HG02642 (cell line): Measurements from ENCODE around the gene HOXB7.

Experiments
- ATAC-seq: cut with Tn5 transposase; IDR thresholded peaks from one replicate; pipeline ENCODE4 v1.9.1; 2021; ENCODE audit warnings: mild to moderate bottlenecking; ENCODE audit not compliant: unreplicated experiment, poor library complexity

HOXB7 gene

DNA sequence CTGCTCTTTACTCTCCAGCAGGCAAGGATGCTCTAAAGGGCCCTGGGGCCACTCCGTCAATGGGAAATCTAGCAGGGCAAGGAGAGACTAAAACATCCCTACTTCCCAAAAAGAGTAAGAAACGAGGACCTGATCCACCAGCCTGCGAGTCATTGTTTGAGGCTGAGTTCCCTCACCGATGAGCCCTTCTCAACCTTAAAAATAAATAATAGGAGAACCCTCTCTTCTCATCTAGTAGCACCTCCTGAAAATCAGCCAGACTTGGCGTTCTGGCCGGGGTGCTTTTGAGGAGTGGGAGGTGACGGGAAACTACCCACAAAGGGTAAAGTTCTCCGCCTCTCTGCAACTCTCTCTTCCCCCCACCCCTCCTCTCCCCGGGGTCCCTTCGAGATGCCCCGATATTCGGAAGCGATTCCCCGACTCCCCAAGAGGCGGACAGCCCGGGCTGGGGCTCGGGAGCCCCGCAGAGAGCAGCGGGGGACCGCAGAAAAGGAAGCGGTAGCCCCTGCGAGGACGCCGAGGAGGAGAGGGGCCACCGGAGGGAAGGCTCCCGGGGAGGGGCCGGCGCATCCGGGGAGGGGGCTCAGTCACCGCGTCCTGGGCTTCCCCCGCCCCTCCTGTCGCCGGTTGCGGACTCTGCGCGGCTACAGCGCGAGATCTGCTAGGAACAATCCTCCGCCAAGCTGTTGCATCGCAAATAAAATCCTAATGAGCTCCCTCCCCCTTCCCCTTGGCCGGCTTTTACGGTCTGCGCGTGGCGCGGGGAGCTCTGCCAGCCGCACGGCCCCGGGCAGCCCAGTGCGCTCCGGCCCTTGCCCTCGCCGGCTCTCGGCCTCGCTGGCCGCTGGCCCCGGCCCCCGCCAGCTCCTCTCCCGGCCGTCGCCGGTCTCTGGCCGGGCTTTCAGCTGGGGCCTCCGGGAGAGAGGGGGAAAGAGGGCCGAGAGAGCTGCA, 14.0 kb upstream of the HOXB7 start:
- ATAC-seq: no peak

DNA sequence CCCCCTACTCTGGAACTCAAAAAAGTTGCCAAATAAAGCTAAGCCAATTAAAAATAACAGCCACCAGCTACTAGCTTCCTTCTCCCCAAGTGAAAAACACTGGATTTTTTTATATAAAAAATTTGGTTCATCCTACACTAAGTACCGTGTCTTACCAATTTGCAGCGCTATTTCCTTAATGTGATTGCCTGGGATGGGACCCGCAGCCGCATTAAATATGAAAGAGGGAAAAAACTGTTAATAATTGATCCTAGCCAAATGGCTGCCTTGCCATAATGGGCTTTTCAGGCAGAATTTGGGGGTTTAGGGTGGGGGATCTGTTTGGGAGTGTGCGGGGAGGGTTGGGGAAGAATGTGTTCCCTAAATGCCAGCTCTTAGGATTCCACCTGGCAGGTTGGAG, 13.3 kb upstream of the HOXB7 start:
- no peak for ATAC-seq

- ATAC-seq: no peak
These were observed 12.8 kb upstream of the HOXB7 start for GRCh38 chr17:48623583-48623982.

DNA sequence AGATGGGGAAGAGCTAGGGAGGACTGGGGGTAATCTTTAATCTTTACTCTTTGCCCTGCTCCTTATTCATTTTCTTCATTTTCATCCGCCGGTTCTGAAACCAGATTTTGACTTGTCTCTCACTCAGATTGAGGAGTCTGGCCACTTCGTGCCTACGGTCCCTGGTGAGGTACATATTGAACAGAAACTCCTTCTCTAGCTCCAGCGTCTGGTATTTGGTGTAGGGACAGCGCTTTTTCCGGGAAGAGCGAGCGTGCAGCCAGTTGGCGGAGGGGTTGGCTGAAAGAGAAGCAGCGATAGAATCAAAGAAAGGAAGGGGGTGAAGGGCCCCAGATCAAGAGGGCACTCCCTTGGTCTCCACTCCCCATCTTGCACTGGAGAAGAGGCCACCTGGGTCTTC, 12.0 kb upstream of the HOXB7 start:
- ATAC-seq: no peak

- ATAC-seq: no peak
These were observed 10.9 kb upstream of the HOXB7 start for GRCh38 chr17:48621410-48622392.

DNA sequence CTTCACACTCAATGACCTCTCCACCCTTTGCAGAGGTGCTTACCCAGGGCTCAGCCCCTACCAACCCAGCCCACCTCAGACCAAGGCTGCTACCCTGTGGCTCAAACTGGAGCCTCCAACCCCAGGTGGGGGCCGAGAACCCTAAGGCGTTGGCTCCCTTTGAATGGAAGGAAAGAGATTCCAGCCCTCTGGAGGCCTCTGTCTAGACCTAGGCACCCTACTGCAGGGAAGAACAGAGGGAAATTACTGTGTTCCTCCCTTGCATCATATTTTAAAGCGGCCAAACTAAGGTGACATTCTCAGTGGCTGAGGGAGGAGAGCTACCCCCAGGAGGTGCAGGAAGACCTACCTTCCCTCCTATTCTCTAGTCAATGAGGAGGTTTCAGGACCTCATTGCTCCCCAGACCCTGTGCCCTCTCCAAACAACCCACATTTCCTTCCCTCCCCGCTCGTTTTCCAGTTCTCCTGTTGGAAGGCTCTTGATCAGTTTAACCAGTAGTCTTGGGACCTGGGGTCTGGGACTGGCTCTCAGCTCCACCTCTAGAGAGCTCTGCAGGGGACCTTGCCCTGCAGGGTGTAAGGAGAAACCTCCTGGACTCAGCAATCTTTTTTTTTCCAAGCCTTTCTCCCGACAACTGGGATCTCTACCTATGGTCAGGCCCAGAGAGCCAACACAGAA, 9.8 kb upstream of the HOXB7 start:
- ATAC-seq: no peak

DNA sequence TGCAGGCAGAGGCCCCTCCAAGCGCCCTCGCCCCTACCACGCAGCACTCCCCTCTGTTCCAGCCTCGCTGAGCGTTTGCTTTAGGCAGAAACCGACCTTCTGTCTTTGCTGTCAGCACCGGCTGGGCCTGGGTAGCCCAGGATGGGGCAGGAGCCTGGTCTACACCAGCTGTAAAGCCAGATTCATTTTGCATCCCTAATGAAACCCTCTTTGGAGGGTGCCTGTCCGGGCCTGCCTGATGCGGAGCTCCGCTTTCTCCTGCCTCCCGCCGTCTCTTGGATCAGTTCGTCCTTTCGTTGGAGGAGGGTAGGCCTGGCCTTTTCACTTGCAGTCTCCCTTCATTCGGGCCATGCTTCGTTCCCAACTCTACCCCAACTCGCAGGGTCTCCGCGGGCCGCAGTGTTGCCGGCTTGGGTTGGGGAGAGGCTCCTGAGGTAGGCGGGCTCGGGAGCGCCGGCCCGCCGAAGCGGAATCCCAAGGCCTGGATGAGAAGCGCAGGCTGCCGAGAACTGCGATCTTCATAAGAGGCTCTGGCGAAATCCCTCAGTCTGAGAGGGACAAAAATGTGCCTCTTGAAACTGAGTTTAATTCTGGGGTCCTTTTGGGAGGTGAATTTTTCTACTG, 9.1 kb upstream of the HOXB7 start:
- ATAC-seq: no peak

- no peak for ATAC-seq
These were observed 7.6 kb upstream of the HOXB7 start for GRCh38 chr17:48618256-48618896.

GRCh38 chr17:48617471-48618255, 6.8 kb upstream of the HOXB7 start:
- ATAC-seq: no peak

GRCh38 chr17:48616717-48617470, 6.1 kb upstream of the HOXB7 start:
- no peak for ATAC-seq

GRCh38 chr17:48615963-48616716, 5.3 kb upstream of the HOXB7 start:
- no peak for ATAC-seq

DNA sequence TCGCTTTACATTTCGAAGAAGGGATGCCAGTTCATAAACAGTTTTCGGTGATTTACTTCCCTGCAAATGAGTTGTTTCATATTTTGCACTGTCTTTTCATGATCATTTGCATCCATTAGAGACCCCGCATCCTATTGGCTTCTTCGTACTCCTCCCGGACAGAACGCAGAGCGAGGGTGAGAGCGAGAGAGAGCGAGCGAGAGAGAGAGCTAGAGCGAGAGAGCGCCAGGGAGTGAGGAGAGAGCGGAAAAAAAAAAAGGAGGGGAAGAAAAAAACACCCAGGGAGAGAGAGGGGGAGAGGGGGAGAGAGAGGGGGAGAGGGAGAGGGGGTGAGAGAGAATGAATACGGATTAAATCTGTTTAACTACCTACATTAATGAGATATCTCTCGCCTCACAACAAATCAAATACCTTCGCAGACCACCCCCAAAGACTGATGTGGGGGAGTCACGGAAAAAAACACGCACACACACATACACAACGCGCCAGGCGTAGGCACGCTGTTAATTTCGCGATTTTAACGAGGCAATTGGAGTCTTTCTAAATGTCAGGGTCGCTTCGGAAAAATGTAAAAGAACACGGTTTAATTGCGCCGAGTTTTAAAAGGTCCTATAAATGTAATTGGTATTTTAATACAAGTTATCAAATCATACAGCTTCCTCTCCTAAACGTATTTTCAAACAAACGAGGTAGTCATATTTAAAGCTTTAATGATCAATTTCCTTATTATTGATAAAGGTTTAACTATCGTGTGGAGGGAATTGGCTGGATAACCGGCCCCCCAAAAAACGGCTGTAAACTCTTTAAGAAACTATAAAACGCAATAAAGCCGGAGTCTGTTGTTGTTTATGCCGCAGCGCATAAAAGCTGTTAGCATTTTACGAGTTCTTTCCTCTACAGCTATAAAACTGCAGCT, 4.5 kb upstream of the HOXB7 start, which contains the start of gene HOXB8:
TSS of gene HOXB8 (minus strand) at position 246 of the 916 bp plus-strand sequence. CDS start 588 bp downstream, outside the sequence.
- ATAC-seq: no peak

DNA sequence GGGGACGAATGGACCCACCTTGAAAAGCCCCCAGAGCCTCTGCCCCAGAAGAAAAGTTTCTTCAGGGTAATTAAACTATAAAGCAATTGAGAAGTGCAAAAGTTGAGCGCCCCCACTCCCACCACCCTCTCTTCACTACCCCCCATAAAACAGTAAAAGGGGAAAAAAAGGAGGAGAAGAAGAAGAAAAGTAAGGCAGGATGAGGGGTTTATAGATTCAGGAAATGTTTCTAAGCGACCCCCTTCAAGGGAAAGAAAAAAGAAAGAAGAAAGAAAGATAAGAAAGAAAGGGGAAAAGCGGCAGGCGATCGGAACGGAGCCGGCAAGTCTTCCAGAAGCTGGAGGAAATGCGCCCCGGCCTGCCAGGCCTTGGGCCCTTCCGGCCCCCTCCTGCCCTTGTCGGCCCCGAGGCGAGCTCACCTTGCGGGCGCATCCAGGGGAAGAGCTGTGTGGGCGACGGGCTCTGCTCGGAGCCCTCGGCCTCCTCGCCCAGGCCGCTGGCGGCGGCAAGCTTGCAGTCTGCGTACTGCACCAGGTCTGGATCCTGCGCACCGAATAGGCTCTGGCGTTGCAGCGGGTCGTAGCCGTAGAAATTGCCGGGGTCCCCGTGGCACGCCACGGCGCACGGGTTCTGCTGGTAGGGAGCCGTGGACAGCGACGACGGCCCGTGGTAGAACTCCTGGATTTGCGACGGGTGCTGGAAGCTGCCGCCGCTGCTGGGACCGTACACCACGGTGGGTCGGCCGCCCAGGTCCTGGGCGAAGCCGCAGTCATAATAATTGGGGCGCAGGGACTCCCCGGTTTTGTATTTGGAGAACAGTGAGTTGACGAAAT, 3.3 kb upstream of the HOXB7 start:
- no peak for ATAC-seq

- no peak for ATAC-seq
These were observed 2.3 kb upstream of the HOXB7 start for GRCh38 chr17:48612854-48613691.
